ENCODE measurements around the gene DNHD1. TPM values are rescaled to one million over a fixed set of nuclear protein-coding genes. Genes with fewer than 3 reads are reported as not detected.
A peak's percentile ranks its signal among the peaks of the same experiment; 100 is the strongest.

The DNHD1 gene
- total and polyA plus RNA-seq, 2 of the 8 experiments (the other 6 are each of a cell fraction or from before 2014, with no cell fraction given): 5.0 to 6.8 TPM

DNA sequence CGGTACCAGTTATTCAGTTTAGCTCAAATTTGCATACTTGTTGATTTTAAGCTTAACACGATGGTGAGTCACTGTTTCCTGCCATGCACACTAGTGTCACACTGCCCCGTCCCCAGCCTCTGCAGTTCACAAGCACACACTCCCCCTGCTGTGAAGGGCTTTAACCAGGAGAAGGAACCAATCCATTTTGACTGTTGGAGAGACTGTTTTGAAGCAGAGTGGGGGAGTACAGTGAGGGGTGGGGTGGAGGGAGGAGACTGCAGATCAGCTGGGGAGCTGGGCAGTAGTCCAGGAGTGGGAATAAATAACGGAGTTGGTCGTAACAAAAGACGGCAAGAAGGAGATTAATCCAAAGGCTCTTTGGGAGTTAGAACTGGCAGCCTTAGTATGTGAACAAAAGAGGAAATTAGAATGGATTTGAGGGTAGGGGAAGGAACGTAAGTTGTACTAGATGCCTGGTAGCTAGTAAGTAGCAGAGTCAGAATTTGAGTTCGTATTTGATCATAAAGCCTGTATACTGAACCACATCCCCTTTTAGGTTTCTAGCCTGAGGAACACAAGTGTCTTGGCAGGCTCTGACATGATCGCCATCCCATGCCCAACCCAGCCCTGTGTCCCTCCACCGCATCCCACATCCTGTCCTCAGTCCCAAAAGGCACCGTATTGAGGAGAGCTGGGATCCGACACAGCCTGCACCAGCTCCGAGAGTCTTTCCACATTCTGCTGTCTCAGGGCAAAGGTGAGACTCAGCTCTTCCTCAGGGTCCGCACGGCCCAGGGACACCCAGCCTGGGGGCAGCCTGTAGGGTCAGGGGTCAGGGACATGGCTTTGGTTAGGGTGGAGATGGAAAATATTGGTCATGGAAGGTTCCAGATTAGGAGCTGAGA is 121.3 kb downstream of the DNHD1 start:
- no peaks in the 10 kb centered on the region for H3K9me3 ChIP-seq (ENCODE audit: insufficient read depth in 2 of 2, low read depth in 1 of 2, low read length in 1 of 2)
- no peaks in the 10 kb centered on the region for H3K27me3 ChIP-seq (replicated peaks in 1 of 4; ENCODE audit: control insufficient read depth in 3 of 4, extremely low read depth in 1 of 4, insufficient read depth in 3 of 4, low read length in 3 of 4)
- no peak overlapping the region for H3K18ac ChIP-seq (ENCODE audit: extremely low read depth, low read length)
- CTCF ChIA-PET (ENCODE audit: partially characterized antibody): interaction anchor here (0.7 to 2.6 kb wide), 17 partner anchors 10 to 654 kb away, joined by 3 to 11 read pairs (median 3); partner anchors contain the start of gene ILK
- peak overlapping the region; percentile 68 to 96 (median 79) for H3K9ac ChIP-seq (replicated peaks in 1 of 4; ENCODE audit: extremely low read depth in 1 of 4, low read depth in 3 of 4, low read length in 3 of 4)
- H3K4me2 ChIP-seq (ENCODE audit: insufficient read depth in 1 of 2, low read depth in 2 of 2, low read length in 2 of 2): peak overlapping the region; percentile 90 to 98
- H3K4ac ChIP-seq (replicated peaks; ENCODE audit: insufficient read length, low read depth, low read length): peak overlapping the region; percentile 63
- H3K23me2 ChIP-seq (ENCODE audit: low read depth, low read length): peaks cover 6% of the 10 kb centered on the region
- H2BK20ac ChIP-seq (ENCODE audit: low read length): no peak overlapping the region
- DNase-seq (ENCODE audit: low read depth in 1 of 2, low spot score in 2 of 2) (no peak), FAIRE-seq (no peak)
- no peak overlapping the region for H4K5ac ChIP-seq (ENCODE audit: insufficient read length, low read depth, low read length)
- no peak overlapping the region for H2BK12ac ChIP-seq (ENCODE audit: low read depth, low read length)
- peaks cover 0 to 8% of the 10 kb centered on the region in 2 experiments; a peak in 1 of 4 replicates for H3K79me2 ChIP-seq (ENCODE audit: control insufficient read depth in 1 of 2, insufficient read depth in 2 of 2, low read length in 2 of 2)
- WGBS, 2 experiments (ENCODE audit: extremely low coverage in 1 of 2, insufficient coverage in 1 of 2, insufficient read length in 1 of 2, insufficient replicate concordance in 2 of 2, low coverage in 1 of 2, low lambda C conversion rate in 2 of 2, missing lambda C conversion rate in 1 of 2): 83% methylated on average over 15 of the region's 15 CpGs; no CpG with 5 or more reads in 1 of the 2 experiments
- no peak overlapping the region for H2AK5ac ChIP-seq (ENCODE audit: low read depth, low read length)
- H3K27ac ChIP-seq (ENCODE audit: low read depth, low read length): no peak overlapping the region
- H2AFZ ChIP-seq (ENCODE audit: low read length): no peak overlapping the region
- no peaks in the 10 kb centered on the region; the same call in none of the 2 replicates for H3K79me1 ChIP-seq (ENCODE audit: low read depth, low read length)
- peaks cover 0 to 7% (median 4%) of the 10 kb centered on the region in 4 experiments; a peak in 3 of 7 replicates for H3K4me1 ChIP-seq (replicated peaks in 1 of 4; ENCODE audit: control insufficient read depth in 3 of 4, insufficient read depth in 4 of 4, low read length in 3 of 4)
- H3K56ac ChIP-seq (replicated peaks; ENCODE audit: insufficient read length, low read depth, low read length): no peak overlapping the region
- H4K8ac ChIP-seq (ENCODE audit: extremely low read depth, insufficient read depth, low read length): peak overlapping the region; percentile 87; the same call in 1 of the 2 replicates
- no peak overlapping the region for H3K23ac ChIP-seq (ENCODE audit: insufficient read length)
- peaks cover 0 to 4% (median 2%) of the 10 kb centered on the region in 4 experiments; a peak in 4 of 8 replicates for H3K36me3 ChIP-seq (ENCODE audit: control insufficient read depth in 2 of 4, insufficient read depth in 4 of 4, low read length in 3 of 4)
- H2BK120ac ChIP-seq (replicated peaks; ENCODE audit: low read depth, low read length): no peak overlapping the region
- H3K4me3 ChIP-seq (ENCODE audit: extremely low read depth in 1 of 4, insufficient read depth in 2 of 4, low read depth in 3 of 4, low read length in 4 of 4): peak overlapping the region; percentile 72 to 97 (median 89)
- POLR2A ChIA-PET (ENCODE audit: partially characterized antibody): interaction anchor here (0.7 to 3.2 kb wide), 14 partner anchors 9 to 218 kb away, joined by 3 to 31 read pairs (median 4); partner anchors contain the start of genes MRPL17 and RRP8
- no peak overlapping the region for H2BK15ac ChIP-seq (ENCODE audit: low read length)
- no peak overlapping the region for H2BK5ac ChIP-seq (ENCODE audit: low read depth, low read length)
- no peaks in the 10 kb centered on the region for H4K20me1 ChIP-seq (replicated peaks in 1 of 2; ENCODE audit: control insufficient read depth in 1 of 2, insufficient read depth in 2 of 2, low read length in 2 of 2)
- no peak overlapping the region for H3K14ac ChIP-seq (ENCODE audit: insufficient read length)
- H4K91ac ChIP-seq (replicated peaks; ENCODE audit: insufficient read length, low read length): no peak overlapping the region
- no peak for TF ChIP-seq EGR1 (IDR thresholded peaks at IDR 0.05; ENCODE audit: borderline replicate concordance, low read depth, low read length)
- no peak for TF ChIP-seq RFX5 (IDR thresholded peaks at IDR 0.05; ENCODE audit: borderline replicate concordance, low read depth, low read length)
- TF ChIP-seq, protein P1, sequence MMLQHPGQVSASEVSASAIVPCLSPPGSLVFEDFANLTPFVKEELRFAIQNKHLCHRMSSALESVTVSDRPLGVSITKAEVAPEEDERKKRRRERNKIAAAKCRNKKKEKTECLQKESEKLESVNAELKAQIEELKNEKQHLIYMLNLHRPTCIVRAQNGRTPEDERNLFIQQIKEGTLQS (IDR thresholded peaks at IDR 0.05; ENCODE audit: insufficient read depth, low read depth, low read length): no peak
- TF ChIP-seq TEAD4 (IDR thresholded peaks at IDR 0.05; ENCODE audit: low read depth, low read length): no peak
- TF ChIP-seq BRCA1 (IDR thresholded peaks at IDR 0.05; ENCODE audit: low read depth, low read length): no peak
- no peak for TF ChIP-seq TCF12 (IDR thresholded peaks at IDR 0.05; ENCODE audit: low read depth, low read length)
- no peak for TF ChIP-seq CTBP2 (IDR thresholded peaks at IDR 0.05; ENCODE audit: borderline replicate concordance, insufficient read depth, insufficient read length, low read length)
- TF ChIP-seq JUND (IDR thresholded peaks at IDR 0.05; ENCODE audit: low read length): no peak
- no peak for TF ChIP-seq KDM5A (IDR thresholded peaks at IDR 0.05; ENCODE audit: low read length)
- no peak for TF ChIP-seq CHD2 (IDR thresholded peaks at IDR 0.05; ENCODE audit: low read length)
- no peak for TF ChIP-seq POLR2A (IDR thresholded peaks at IDR 0.05; ENCODE audit: control extremely low read depth in 1 of 2, low read depth in 2 of 2, low read length in 2 of 2)

All from H1 (cell line).